ENCODE results near the gene APBB2. TPM values are rescaled to one million over a fixed set of nuclear protein-coding genes. Genes with fewer than 3 reads are reported as not detected.
A peak's percentile ranks its signal among the peaks of the same experiment; 100 is the strongest.

The APBB2 gene
- total and polyA plus RNA-seq, 11 donors: 8.6 to 39.1 (median 26.7) TPM

DNA sequence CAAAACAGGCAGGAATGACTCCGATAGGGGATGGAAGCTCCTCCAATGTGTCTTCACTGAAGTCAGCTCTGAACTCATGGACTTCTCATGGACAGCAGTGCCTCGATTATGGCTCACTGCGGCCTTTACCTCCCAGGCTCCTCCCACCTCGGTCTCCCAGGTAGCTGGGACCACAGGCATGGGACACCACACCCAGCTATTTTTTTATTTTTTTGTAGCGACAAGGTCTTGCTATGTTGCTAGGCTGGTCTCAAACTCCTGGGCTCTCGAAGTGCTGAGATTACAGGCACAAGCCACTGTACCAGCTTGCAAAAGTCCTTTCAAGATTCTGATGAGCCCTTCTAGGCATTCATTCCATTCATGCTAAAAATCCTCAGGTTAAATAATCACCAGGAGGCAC is 283.1 kb downstream of the APBB2 start:
- TF ChIP-seq, protein P1, sequence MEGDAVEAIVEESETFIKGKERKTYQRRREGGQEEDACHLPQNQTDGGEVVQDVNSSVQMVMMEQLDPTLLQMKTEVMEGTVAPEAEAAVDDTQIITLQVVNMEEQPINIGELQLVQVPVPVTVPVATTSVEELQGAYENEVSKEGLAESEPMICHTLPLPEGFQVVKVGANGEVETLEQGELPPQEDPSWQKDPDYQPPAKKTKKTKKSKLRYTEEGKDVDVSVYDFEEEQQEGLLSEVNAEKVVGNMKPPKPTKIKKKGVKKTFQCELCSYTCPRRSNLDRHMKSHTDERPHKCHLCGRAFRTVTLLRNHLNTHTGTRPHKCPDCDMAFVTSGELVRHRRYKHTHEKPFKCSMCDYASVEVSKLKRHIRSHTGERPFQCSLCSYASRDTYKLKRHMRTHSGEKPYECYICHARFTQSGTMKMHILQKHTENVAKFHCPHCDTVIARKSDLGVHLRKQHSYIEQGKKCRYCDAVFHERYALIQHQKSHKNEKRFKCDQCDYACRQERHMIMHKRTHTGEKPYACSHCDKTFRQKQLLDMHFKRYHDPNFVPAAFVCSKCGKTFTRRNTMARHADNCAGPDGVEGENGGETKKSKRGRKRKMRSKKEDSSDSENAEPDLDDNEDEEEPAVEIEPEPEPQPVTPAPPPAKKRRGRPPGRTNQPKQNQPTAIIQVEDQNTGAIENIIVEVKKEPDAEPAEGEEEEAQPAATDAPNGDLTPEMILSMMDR (IDR thresholded peaks at IDR 0.05): no peak
- TF ChIP-seq POLR2A (IDR thresholded peaks at IDR 0.05): no peak
- ATAC-seq: no peak
- Histone ChIP-seq H3K27me3 (no peaks in the 10 kb centered on the region), H3K4me1 (peaks cover 0 to 8% (median 0%) of the 10 kb centered on the region in 12 donors), H3K4me3 (no peak overlapping the region), H3K36me3 (peaks cover 0 to 33% (median 11%) of the 10 kb centered on the region in 9 donors), H3K27ac (no peak overlapping the region), H3K9me3 (no peaks in the 10 kb centered on the region)
- DNase-seq: no peak
- intact Hi-C loops (cut with DNase I): loop anchor here in 2 of 10 donors (5.0 kb wide), 2 partner anchors 36 to 41 kb away; no protein-coding TSS in a partner anchor
- 91 to 97% (median 96%) methylated on average over 6 of the region's 6 CpGs for WGBS, 4 donors

DNA sequence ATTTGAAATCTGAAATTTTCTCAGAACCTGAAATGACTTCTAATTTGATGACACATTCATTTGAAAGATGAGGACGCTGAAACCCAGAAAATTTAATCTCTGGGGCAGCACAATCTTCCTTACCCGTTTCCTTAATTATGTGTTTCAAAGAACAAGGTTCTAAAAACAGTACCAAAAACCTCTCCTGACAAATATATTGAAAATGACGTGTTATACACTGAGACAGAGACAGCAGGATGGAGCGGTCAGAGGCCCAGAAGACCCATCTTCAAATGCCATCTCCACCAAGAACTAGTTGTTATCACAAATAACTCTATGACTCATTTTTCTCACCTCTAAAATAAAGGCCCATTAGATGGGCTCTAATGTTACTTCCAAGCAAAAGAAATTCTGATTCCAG is 287.3 kb downstream of the APBB2 start:
- Histone ChIP-seq H3K4me3 (no peak overlapping the region), H3K9me3 (no peaks in the 10 kb centered on the region), H3K36me3 (peaks cover 0 to 18% (median 5%) of the 10 kb centered on the region in 9 donors), H3K27ac (no peak overlapping the region), H3K4me1 (peaks cover 0 to 19% (median 0%) of the 10 kb centered on the region in 12 donors), H3K27me3 (no peaks in the 10 kb centered on the region)
- intact Hi-C loops (cut with DNase I): loop anchor here in 9 of 10 donors (1.0 to 10.0 kb wide), 7 partner anchors 45 to 288 kb away; partner anchors contain the start of gene APBB2 (in 8 of the 9)
- DNase-seq (no peak), ATAC-seq (no peak)
- 76 to 83% (median 80%) methylated on average over 4 of the region's 4 CpGs for WGBS, 4 donors
- TF ChIP-seq POLR2A (IDR thresholded peaks at IDR 0.05): no peak
- TF ChIP-seq, protein P1 (IDR thresholded peaks at IDR 0.05): no peak

DNA sequence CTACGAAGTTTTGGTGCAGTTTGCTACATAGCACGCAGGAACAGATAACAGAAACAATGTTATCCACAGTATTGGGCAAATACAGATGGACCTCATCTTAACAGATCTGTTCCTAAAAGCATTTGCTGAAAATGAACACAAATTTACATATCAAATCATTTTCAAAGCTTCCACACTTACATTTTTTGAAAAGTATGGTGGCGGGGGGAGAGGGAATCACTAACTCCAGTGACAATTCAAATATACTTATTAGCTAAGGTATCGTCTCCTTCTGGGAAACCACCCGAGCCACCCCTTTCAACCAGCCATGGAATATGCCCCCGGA is 289.6 kb downstream of the APBB2 start:
- intact Hi-C loops (cut with DNase I): loop anchor here in 8 of 10 donors (2.0 to 10.0 kb wide), 6 partner anchors 48 to 290 kb away; partner anchors contain the start of gene APBB2 (in 2 of the 8)
- Histone ChIP-seq H3K4me3 (no peak overlapping the region), H3K27me3 (no peaks in the 10 kb centered on the region), H3K27ac (no peak overlapping the region), H3K36me3 (peaks cover 0 to 23% (median 0%) of the 10 kb centered on the region in 9 donors), H3K9me3 (no peaks in the 10 kb centered on the region), H3K4me1 (peaks cover 0 to 19% (median 0%) of the 10 kb centered on the region in 12 donors)
- no peak for DNase-seq
- TF ChIP-seq POLR2A (IDR thresholded peaks at IDR 0.05): no peak
- TF ChIP-seq, protein P1 (IDR thresholded peaks at IDR 0.05): no peak
- 86 to 91% (median 87%) methylated on average over 6 of the region's 6 CpGs for WGBS, 4 donors
- no peak for ATAC-seq

DNA sequence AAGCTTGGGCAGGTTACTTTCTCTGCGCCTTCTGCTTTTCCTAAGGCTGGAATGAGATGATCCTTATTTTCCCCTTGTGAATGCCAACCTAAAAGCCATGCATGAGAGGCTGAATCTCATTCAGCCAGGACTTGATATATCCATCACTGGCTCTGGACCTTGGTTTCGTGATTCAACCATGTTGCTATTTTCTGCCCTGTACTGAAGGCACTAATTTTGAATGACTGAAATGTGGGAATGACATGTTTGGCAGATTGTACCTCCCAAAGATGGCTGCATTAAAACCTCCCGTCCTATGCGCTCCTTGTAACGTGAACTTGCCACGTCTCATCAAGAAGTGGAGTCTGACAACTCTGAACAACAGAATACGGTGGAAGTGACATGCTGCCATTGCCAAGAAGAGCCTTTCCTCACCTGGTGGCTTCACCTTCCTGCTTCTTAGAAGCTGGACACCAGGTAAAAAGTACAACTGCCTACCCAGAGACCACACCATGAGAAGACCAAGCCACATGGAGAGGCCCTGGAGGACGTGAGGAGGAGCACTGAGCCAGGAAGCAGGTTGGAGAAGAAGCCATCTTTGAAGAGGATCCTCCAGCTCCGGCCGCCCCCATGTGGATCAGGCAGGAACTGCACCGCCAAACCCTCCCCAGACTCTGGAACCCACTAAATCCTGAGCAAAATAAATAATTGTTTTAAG is 290.1 kb downstream of the APBB2 start:
- ATAC-seq: peak; percentile 22 to 62 (median 60)
- intact Hi-C loops (cut with DNase I): loop anchor here in 5 of 10 donors (2.0 to 10.0 kb wide), 4 partner anchors 51 to 291 kb away; partner anchors contain the start of gene APBB2 (in 2 of the 5)
- no peaks in the 10 kb centered on the region for H3K9me3 ChIP-seq
- peaks cover 0 to 19% (median 0%) of the 10 kb centered on the region in 12 donors for H3K4me1 ChIP-seq
- TF ChIP-seq, protein P1 (IDR thresholded peaks at IDR 0.05): peak; percentile 66 to 88 (median 81)
- no peak for TF ChIP-seq POLR2A (IDR thresholded peaks at IDR 0.05)
- peak; percentile 34 to 81 (median 49) for DNase-seq
- H3K36me3 ChIP-seq: peaks cover 0 to 20% (median 0%) of the 10 kb centered on the region in 9 donors
- H3K27me3 ChIP-seq: no peaks in the 10 kb centered on the region
- H3K27ac ChIP-seq: no peak overlapping the region
- H3K4me3 ChIP-seq: no peak overlapping the region
- WGBS, 4 donors: 72 to 80% (median 79%) methylated on average over 11 of the region's 11 CpGs

Data from heart left ventricle (tissue), 16 donors.